OCI-LY1 (cell line): ENCODE data around the gene NELL2.

Source experiments
- EZH2 ChIP-seq: fragments of 200-600 bp; sonication (generic), shearing (Covaris generic); IDR thresholded peaks from 2 replicates; pipeline ENCODE4 v1.8.0; 2017; ENCODE audit warnings: borderline replicate concordance, mixed run types, mild to moderate bottlenecking, antibody characterized with exemption, low read length, moderate library complexity, mixed read lengths
- TF ChIP-seq, protein P1 (sequence below): fragments of 200-600 bp; sonication (generic), shearing (Covaris generic); IDR thresholded peaks from 2 replicates; pipeline ENCODE4 v1.5.1; 2017; ENCODE audit warnings: mild to moderate bottlenecking, antibody characterized with exemption, low read length, moderate library complexity, mixed read lengths

DNA sequence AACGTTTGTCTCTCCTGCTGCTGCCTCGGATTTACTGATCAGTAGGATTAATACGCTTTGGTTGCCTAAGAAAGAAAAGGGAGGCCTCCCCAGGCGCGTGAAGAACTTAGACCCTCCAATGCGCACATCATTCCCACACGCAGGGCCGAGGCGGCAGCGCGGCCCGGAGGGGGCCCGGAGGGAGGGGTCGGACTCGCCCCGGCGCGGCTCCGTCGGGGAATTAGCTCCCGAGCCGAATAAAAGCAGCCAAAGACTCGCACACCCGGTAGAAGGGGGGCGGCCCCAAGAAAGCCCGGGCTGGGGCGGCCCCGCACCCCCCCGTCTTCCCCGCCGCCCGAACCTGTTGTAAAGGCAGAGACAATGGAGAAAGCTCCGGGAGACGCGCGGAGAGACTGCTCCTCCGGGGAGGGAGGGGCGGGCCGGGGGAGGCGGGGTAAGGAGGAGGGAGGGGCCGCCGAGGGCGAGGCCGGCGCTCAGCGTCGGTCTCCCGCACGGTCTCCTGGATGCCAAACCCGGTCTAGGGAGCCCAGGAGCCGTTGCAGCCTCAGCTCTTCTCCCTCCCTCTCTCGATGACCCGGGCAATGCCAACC is at the start of gene NELL2:
- TF ChIP-seq, protein P1, sequence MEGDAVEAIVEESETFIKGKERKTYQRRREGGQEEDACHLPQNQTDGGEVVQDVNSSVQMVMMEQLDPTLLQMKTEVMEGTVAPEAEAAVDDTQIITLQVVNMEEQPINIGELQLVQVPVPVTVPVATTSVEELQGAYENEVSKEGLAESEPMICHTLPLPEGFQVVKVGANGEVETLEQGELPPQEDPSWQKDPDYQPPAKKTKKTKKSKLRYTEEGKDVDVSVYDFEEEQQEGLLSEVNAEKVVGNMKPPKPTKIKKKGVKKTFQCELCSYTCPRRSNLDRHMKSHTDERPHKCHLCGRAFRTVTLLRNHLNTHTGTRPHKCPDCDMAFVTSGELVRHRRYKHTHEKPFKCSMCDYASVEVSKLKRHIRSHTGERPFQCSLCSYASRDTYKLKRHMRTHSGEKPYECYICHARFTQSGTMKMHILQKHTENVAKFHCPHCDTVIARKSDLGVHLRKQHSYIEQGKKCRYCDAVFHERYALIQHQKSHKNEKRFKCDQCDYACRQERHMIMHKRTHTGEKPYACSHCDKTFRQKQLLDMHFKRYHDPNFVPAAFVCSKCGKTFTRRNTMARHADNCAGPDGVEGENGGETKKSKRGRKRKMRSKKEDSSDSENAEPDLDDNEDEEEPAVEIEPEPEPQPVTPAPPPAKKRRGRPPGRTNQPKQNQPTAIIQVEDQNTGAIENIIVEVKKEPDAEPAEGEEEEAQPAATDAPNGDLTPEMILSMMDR: no peak
- TF ChIP-seq EZH2: no peak
